NCI-H146 treated with DMSO at 0.1 percent for 48 hours (cell line): ENCODE measurements around the gene TNRC6C.

ENCODE experiments used
- DNase-seq: peaks from one replicate; lab custom pipeline; 2025; ENCODE audit not compliant: unreplicated experiment; lab: John Stamatoyannopoulos, UW

Gene TNRC6C

DNA sequence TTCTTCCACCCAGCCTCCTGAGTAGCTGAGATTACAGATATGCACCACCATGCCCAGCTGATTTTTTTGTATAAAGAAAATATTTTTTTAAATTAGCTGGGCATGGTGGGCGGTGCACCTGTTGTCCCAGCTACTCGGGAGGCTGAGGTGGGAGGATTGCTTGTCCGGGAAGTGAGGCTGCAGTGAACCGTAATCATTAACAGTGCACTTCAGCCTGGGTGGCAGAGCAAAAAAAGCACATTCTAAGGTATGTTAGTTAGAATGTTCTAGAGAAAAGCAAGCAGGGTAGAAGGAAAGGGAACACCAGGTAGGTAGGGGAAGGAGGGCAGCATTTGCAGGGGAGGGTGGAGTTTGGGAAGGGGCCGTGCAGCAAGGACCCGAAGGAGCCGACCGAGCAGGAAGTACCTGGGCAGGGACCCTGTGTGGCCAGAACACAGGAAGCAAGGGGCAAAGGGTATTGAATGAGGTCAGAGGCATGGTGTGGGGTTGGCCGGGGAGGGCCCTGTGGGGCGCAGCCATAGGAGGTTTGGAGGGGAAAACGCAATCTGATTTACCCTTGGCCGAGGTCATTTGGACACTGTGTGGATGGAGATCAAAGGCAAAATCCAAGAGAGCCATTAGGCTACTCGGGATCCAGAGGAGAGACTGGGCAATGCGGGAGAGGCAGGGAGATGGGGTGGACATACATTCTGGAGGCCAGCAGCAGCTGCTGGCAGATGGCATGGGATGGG lies 189.9 kb downstream of the TNRC6C start:
- DNase-seq, result no peak

DNA sequence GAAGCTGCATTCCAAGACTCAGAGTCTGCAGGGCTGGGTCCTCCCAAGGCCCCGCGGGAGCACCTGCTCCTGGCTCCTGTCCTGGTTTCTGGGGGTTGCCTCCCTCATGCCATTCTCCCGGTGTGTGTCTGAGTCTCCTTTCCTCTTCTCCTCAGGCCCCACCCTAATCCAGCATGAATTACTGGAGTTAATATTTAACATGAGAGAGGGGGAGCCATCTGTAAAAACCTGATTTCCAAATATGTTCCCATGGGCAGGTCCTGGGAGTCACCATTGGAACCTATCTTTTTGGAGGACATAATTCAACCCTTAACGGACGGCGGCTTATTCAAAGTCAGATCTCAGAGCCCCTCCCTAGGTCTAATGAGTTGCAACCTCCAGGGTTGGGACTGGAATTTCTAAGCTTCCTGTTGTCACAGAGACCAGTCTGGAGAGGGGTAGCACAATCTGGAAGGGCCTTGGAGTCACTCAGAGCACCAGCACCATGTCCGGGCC lies 193.1 kb downstream of the TNRC6C start:
- no peak for DNase-seq

DNA sequence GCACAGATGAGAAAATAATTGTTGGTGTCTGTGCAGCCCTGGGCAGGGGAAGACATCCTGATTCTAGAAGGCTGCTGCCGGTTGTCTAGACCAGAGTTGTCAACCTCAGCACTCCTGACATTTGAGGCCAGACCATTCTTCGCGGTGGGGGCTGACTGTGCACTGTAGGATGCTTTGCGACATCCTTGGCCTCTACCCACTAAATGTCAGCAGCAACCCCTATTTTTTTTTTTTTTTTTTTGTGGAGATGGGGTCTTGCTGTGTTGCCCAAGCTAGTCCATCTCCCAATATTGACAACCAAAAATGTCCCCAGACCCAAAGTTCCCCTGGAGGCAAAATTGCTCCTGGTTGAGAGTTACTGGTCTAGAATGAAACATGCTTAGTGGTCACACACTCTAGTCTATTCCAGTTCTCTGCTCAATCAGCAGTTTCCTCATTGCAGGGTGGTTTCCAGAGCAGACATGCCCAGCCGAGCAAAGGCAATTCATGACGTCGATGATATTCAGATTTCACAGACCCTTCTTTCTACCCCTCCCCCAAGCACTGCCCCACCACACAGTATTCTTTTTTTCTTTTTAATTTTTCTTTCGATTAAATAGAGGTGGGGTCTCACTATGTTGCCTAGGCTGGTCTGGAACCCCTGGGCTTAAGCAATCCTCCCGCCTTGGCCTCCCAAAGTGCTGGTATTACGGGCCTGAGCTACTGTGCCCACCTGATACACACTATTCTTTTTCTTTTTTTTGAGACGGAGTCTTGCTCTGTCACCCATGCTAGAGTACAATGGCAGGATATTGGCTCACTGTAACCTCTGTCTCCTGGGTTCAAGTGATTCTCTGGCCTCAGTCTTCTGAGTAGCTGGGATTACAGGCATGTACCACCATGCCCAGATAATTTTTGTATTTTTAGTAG lies 196.7 kb downstream of the TNRC6C start:
- DNase-seq, result no peak
